GM21576 (cell line): ENCODE results near the gene TOM1L2.

Source experiments
- ATAC-seq: cut with Tn5 transposase; IDR thresholded peaks from one replicate; pipeline ENCODE4 v1.9.1; 2021; ENCODE audit warnings: mild to moderate bottlenecking, moderate library complexity; ENCODE audit not compliant: unreplicated experiment

TOM1L2 gene

GRCh38 chr17:17795296-17795695, 176.9 kb downstream of the TOM1L2 start:
- no peak for ATAC-seq

GRCh38 chr17:17794382-17794781, 177.8 kb downstream of the TOM1L2 start:
- no peak for ATAC-seq
